H9 (cell line): ENCODE measurements around the gene MAPK8. TPM values are rescaled to one million over a fixed set of nuclear protein-coding genes. Genes with fewer than 3 reads are reported as not detected.

Experiments
- DNase-seq: peaks from one replicate; pipeline ENCODE4 v3.0.0-alpha.2; 2017
- H2AFZ ChIP-seq: one replicate; pipeline ENCODE4 v1.6.1; 2013; ENCODE audit warnings: mild to moderate bottlenecking, low read length, control low read depth, moderate library complexity
- H2AK5ac ChIP-seq: 2 replicates; pipeline ENCODE4 v1.6.1; 2013; ENCODE audit warnings: low read length, control low read depth, mixed read lengths; ENCODE audit not compliant: insufficient read length
- H2BK120ac ChIP-seq: one replicate; pipeline ENCODE4 v1.6.1; 2013; ENCODE audit warnings: low read depth, mild to moderate bottlenecking, low read length, control low read depth, inconsistent platforms; ENCODE audit not compliant: poor library complexity, severe bottlenecking
- H2BK12ac ChIP-seq: 2 replicates; pipeline ENCODE4 v1.6.1; 2013; ENCODE audit warnings: low read length, control low read depth, mixed read lengths, low read depth; ENCODE audit not compliant: insufficient read length
- H2BK15ac ChIP-seq: 2 replicates; pipeline ENCODE4 v1.6.1; 2013; ENCODE audit warnings: low read depth, low read length, control low read depth
- H2BK20ac ChIP-seq: one replicate; pipeline ENCODE4 v1.6.1; 2013; ENCODE audit warnings: low read depth, mild to moderate bottlenecking, low read length, control low read depth, inconsistent platforms; ENCODE audit not compliant: poor library complexity, severe bottlenecking
- H2BK5ac ChIP-seq: 2 replicates; pipeline ENCODE4 v1.6.1; 2013; ENCODE audit warnings: low read length, control low read depth, mixed read lengths; ENCODE audit not compliant: insufficient read length
- H3K14ac ChIP-seq: 2 replicates; pipeline ENCODE4 v1.6.1; 2013; ENCODE audit warnings: low read length, control low read depth; ENCODE audit not compliant: insufficient read depth
- H3K18ac ChIP-seq: 2 replicates; pipeline ENCODE4 v1.6.1; 2013; ENCODE audit warnings: low read depth, mild to moderate bottlenecking, mixed read lengths, low read length, control low read depth; ENCODE audit not compliant: insufficient read length
- H3K23ac ChIP-seq: 2 replicates; pipeline ENCODE4 v1.6.1; 2013; ENCODE audit warnings: low read length, control low read depth, mixed read lengths, low read depth; ENCODE audit not compliant: insufficient read length
- H3K23me2 ChIP-seq: 2 replicates; pipeline ENCODE4 v1.6.1; 2013; ENCODE audit warnings: low read depth, mild to moderate bottlenecking, mixed read lengths, low read length, control low read depth; ENCODE audit not compliant: insufficient read length, poor library complexity, severe bottlenecking
- H3K27ac ChIP-seq: 2 replicates; pipeline ENCODE4 v1.5.1; 2013; ENCODE audit warnings: low read length, control low read depth, mixed read lengths, low read depth; ENCODE audit not compliant: insufficient read length
- H3K27me3 ChIP-seq: 2 replicates; pipeline ENCODE4 v1.6.1; 2013; ENCODE audit warnings: low read length, control low read depth, inconsistent platforms; ENCODE audit not compliant: insufficient read depth
- H3K4ac ChIP-seq: 2 replicates; pipeline ENCODE4 v1.6.1; 2013; ENCODE audit warnings: low read depth, mild to moderate bottlenecking, control low read depth, inconsistent platforms, low read length, moderate library complexity
- H3K4me1 ChIP-seq: 2 replicates; pipeline ENCODE4 v1.6.1; 2013; ENCODE audit warnings: low read length, control low read depth, inconsistent platforms; ENCODE audit not compliant: insufficient read depth
- H3K4me2 ChIP-seq: 2 replicates; pipeline ENCODE4 v1.6.1; 2013; ENCODE audit warnings: low read length, control low read depth, mixed read lengths; ENCODE audit not compliant: insufficient read length, insufficient read depth
- H3K56ac ChIP-seq: 2 replicates; pipeline ENCODE4 v1.6.1; 2013; ENCODE audit warnings: low read depth, mild to moderate bottlenecking, mixed read lengths, low read length, control low read depth; ENCODE audit not compliant: insufficient read length
- H3K79me1 ChIP-seq: 2 replicates; pipeline ENCODE4 v1.6.1; 2013; ENCODE audit warnings: low read depth, mild to moderate bottlenecking, moderate library complexity, low read length, control low read depth, inconsistent platforms; ENCODE audit not compliant: insufficient read depth, poor library complexity, severe bottlenecking
- H3K79me2 ChIP-seq: 2 replicates; pipeline ENCODE4 v1.6.1; 2013; ENCODE audit warnings: low read length, control low read depth, inconsistent platforms; ENCODE audit not compliant: insufficient read depth
- H3K9ac ChIP-seq: 2 replicates; pipeline ENCODE4 v1.6.1; 2013; ENCODE audit warnings: low read length, control low read depth, mixed read lengths; ENCODE audit not compliant: insufficient read length; ENCODE audit errors: extremely low read depth
- H3K9me3 ChIP-seq: one replicate; pipeline ENCODE4 v1.6.1; 2013; ENCODE audit warnings: low read depth, low read length, inconsistent platforms; ENCODE audit not compliant: control insufficient read depth
- H3T11ph ChIP-seq: one replicate; pipeline ENCODE4 v1.6.1; 2013; ENCODE audit warnings: mild to moderate bottlenecking, low read length, control low read depth, inconsistent platforms
- H4K20me1 ChIP-seq: one replicate; pipeline ENCODE4 v1.6.1; 2013; ENCODE audit not compliant: control insufficient read depth, insufficient read length, insufficient read depth
- H4K5ac ChIP-seq: 2 replicates; pipeline ENCODE4 v1.6.1; 2013; ENCODE audit warnings: low read depth, mild to moderate bottlenecking, mixed read lengths, low read length, control low read depth; ENCODE audit not compliant: insufficient read length
- H4K8ac ChIP-seq: replicated peaks from 2 replicates; pipeline ENCODE4 v1.6.1; 2013; ENCODE audit warnings: low read length, control low read depth, mixed read lengths, low read depth; ENCODE audit not compliant: insufficient read length
- H4K91ac ChIP-seq: 2 replicates; pipeline ENCODE4 v1.6.1; 2013; ENCODE audit warnings: low read depth, mild to moderate bottlenecking, moderate library complexity, mixed read lengths, low read length, control low read depth; ENCODE audit not compliant: insufficient read length
- H3K27ac Mint-ChIP-seq, 3 experiments: 2 replicates in 2 of 3; 3 replicates in 1 of 3; pipeline ENCODE4 v1.8.0; 2020 to 2021; ENCODE audit warnings: mixed read lengths in 3 of 3, mild to moderate bottlenecking in 1 of 3, moderate library complexity in 1 of 3
- H3K27me3 Mint-ChIP-seq: 2 replicates; pipeline ENCODE4 v1.8.0; 2021; ENCODE audit warnings: low read depth, mild to moderate bottlenecking, moderate library complexity, mixed read lengths
- H3K36me3 Mint-ChIP-seq, 3 experiments: 2 replicates in 2 of 3; 3 replicates in 1 of 3; pipeline ENCODE4 v1.8.0; 2020 to 2021; ENCODE audit warnings: low read depth in 3 of 3, mixed read lengths in 3 of 3; ENCODE audit not compliant: insufficient read depth in 1 of 3
- H3K4me1 Mint-ChIP-seq, 2 experiments: 2 replicates each; pipeline ENCODE4 v1.8.0; 2020; ENCODE audit warnings: mixed read lengths in 2 of 2
- H3K4me3 Mint-ChIP-seq, 2 experiments: 2 replicates in 1 of 2; 3 replicates in 1 of 2; pipeline ENCODE4 v1.8.0; 2020 to 2021; ENCODE audit warnings: mild to moderate bottlenecking in 2 of 2, mixed read lengths in 2 of 2, moderate library complexity in 1 of 2
- H3K9me3 Mint-ChIP-seq, 2 experiments: 2 replicates in 1 of 2; 3 replicates in 1 of 2; pipeline ENCODE4 v1.8.0; 2020; ENCODE audit warnings: mild to moderate bottlenecking in 2 of 2, mixed read lengths in 2 of 2, moderate library complexity in 1 of 2
- CTCF ChIP-seq: fragments of 200-600 bp; sonication (generic); conservative IDR thresholded peaks from 3 replicates; pipeline ENCODE4 v1.8.0; 2021; ENCODE audit warnings: antibody characterized with exemption, mild to moderate bottlenecking
- WGBS: extraction: QIAGEN DNeasy Blood & Tissue Kit; methylation state at CpG from one replicate; pipeline ENCODE4 v1.1.7; 2013; ENCODE audit warnings: missing lambda C conversion rate, low lambda C conversion rate, mixed read lengths; ENCODE audit not compliant: insufficient read length; ENCODE audit errors: extremely low coverage; 5-methylcytosine and 5-hydroxymethylcytosine counted together
- total RNA-seq: library from RNA; stranded (reverse); gene quantifications from 2 replicates; pipeline ENCODE4 v1.2.1, GENCODE V29; 2021

The MAPK8 gene
- total RNA-seq, 1 experiment from 2014 or later = 52.0 TPM

- Mint-ChIP-seq H3K4me3 (no peak overlapping the region), H3K27me3 (no peaks in the 10 kb centered on the region), H3K36me3 (peaks cover 2 to 4% (median 4%) of the 10 kb centered on the region in 3 experiments; a peak in 4 of 7 replicates), H3K27ac (peak overlapping the region in 1 of 3 experiments; percentile 61; a peak in 2 of 7 replicates), H3K9me3 (no peaks in the 10 kb centered on the region), H3K4me1 (peaks cover 13 to 20% of the 10 kb centered on the region in 2 experiments; a peak in 3 of 4 replicates)
- Histone ChIP-seq H2BK20ac (no peak overlapping the region), H3K56ac (no peak overlapping the region), H3K9ac (no peak overlapping the region), H3K23ac (no peak overlapping the region), H3T11ph (no peak overlapping the region), H2BK5ac (no peak overlapping the region), H3K9me3 (no peaks in the 10 kb centered on the region), H3K4ac (no peak overlapping the region), H3K27me3 (no peaks in the 10 kb centered on the region), H2BK15ac (no peak overlapping the region), H2BK120ac (no peak overlapping the region), H2AFZ (no peak overlapping the region), H2BK12ac (no peak overlapping the region), H2AK5ac (no peak overlapping the region), H4K20me1 (no peaks in the 10 kb centered on the region), H3K4me1 (no peaks in the 10 kb centered on the region), H3K14ac (no peak overlapping the region; the same call in 1 of the 2 replicates), H3K18ac (no peak overlapping the region), H3K23me2 (no peaks in the 10 kb centered on the region), H4K5ac (no peak overlapping the region), H3K79me2 (no peaks in the 10 kb centered on the region), H4K91ac (no peak overlapping the region), H4K8ac (no peak overlapping the region), H3K4me2 (no peak overlapping the region), H3K27ac (no peak overlapping the region), H3K79me1 (no peaks in the 10 kb centered on the region)
- TF ChIP-seq CTCF = no peak
- no CpG with 5 or more reads among the region's 15 CpGs for WGBS
- DNase-seq = no peak
Measured at GRCh38 chr10:48451969-48452878, 145.7 kb downstream of the MAPK8 start.
